ENCODE measurements around the gene NDUFS2.

NDUFS2 gene

DNA sequence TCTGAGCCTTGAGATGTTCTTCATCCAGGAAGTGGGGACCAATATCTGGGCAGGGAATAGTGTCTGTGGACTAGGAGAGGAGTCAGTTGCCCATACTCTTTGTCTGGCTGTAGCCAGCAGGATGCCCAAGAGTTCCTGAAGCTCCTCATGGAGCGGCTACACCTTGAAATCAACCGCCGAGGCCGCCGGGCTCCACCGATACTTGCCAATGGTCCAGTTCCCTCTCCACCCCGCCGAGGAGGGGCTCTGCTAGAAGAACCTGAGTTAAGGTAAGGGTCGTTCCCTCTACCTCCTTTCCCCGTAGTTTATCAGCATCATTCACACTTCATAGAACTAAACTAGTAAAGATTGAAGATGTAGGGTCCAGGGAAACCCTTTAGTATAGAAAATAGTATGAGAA, 39.4 kb upstream of the NDUFS2 start:
- H3K4me3 ChIP-seq (ENCODE audit: low read depth, low read length) = no peak overlapping the region
- no peak for DNase-seq (ENCODE audit: low read depth, low spot score)
- CTCF ChIA-PET = interaction anchor here (0.6 to 1.3 kb wide), 2 partner anchors 9 to 172 kb away, joined by 3 read pairs; no protein-coding TSS in a partner anchor
- TF ChIP-seq, protein P1, sequence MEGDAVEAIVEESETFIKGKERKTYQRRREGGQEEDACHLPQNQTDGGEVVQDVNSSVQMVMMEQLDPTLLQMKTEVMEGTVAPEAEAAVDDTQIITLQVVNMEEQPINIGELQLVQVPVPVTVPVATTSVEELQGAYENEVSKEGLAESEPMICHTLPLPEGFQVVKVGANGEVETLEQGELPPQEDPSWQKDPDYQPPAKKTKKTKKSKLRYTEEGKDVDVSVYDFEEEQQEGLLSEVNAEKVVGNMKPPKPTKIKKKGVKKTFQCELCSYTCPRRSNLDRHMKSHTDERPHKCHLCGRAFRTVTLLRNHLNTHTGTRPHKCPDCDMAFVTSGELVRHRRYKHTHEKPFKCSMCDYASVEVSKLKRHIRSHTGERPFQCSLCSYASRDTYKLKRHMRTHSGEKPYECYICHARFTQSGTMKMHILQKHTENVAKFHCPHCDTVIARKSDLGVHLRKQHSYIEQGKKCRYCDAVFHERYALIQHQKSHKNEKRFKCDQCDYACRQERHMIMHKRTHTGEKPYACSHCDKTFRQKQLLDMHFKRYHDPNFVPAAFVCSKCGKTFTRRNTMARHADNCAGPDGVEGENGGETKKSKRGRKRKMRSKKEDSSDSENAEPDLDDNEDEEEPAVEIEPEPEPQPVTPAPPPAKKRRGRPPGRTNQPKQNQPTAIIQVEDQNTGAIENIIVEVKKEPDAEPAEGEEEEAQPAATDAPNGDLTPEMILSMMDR (IDR thresholded peaks at IDR 0.05; ENCODE audit: insufficient read depth, low read length, missing control alignments) = no peak
- POLR2A ChIA-PET = no interaction called here

DNA sequence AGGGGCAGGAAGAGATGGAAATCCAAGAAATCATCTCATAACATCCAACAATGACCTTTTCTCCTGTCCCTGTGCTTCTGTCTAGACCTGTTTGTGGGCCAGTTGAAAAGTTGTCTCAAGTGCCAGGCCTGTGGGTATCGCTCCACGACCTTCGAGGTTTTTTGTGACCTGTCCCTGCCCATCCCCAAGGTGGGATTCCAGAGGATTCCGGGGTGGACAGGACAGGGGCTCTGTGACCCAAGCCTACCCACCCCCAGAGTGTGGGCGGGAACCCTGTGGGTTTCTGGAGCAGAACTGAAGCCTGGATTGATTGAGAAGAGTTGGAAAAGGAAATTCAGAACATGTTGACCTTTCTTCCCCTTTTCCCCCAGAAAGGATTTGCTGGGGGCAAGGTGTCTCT, 38.4 kb upstream of the NDUFS2 start:
- ChIA-PET CTCF (interaction anchor here (2.4 to 3.2 kb wide), 2 partner anchors 27 to 28 kb away, joined by 7 to 12 read pairs; no protein-coding TSS in a partner anchor), POLR2A (no interaction called here)
- TF ChIP-seq, protein P1 (IDR thresholded peaks at IDR 0.05; ENCODE audit: insufficient read depth, low read length, missing control alignments) = no peak
- no peak for DNase-seq (ENCODE audit: low read depth, low spot score)
- H3K4me3 ChIP-seq (ENCODE audit: low read depth, low read length) = no peak overlapping the region

DNA sequence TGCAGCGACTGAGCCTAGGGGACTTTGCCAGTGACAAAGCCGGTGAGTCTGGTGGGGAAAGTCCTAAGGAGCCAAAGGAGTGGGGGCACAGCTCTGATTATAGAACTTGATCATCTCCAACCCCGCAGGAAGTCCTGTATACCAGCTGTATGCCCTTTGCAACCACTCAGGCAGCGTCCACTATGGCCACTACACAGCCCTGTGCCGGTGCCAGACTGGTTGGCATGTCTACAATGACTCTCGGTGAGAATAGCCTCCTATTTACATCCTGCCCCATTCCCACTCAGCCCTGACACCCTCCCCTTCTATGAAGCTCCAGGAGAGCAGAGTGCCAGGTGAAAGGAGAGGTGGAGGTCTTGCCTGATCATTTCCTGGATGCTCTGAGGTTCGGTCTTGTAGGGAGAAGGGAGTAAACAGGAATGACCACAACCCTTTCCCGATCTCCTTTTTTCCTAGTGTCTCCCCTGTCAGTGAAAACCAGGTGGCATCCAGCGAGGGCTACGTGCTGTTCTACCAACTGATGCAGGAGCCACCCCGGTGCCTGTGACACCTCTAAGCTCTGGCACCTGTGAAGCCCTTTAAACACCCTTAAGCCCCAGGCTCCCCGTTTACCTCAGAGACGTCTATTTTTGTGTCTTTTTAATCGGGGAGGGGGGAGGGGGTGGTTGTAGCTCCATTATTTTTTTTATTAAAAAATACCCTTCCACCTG, 37.1 kb upstream of the NDUFS2 start:
- TF ChIP-seq, protein P1 (IDR thresholded peaks at IDR 0.05; ENCODE audit: insufficient read depth, low read length, missing control alignments) = no peak
- DNase-seq (ENCODE audit: low read depth, low spot score) = no peak
- peak overlapping the region; percentile 93 for H3K4me3 ChIP-seq (ENCODE audit: low read depth, low read length)
- ChIA-PET POLR2A (interaction anchor here (0.9 to 2.1 kb wide), 4 partner anchors 12 to 32 kb away, joined by 3 to 10 read pairs (median 6); partner anchors contain the start of genes B4GALT3, DEDD and UFC1), CTCF (interaction anchor here (0.7 to 3.2 kb wide), 15 partner anchors 8 to 217 kb away, joined by 3 to 24 read pairs (median 7); partner anchors contain the start of genes B4GALT3, NDUFS2, TOMM40L and UFC1)

DNA sequence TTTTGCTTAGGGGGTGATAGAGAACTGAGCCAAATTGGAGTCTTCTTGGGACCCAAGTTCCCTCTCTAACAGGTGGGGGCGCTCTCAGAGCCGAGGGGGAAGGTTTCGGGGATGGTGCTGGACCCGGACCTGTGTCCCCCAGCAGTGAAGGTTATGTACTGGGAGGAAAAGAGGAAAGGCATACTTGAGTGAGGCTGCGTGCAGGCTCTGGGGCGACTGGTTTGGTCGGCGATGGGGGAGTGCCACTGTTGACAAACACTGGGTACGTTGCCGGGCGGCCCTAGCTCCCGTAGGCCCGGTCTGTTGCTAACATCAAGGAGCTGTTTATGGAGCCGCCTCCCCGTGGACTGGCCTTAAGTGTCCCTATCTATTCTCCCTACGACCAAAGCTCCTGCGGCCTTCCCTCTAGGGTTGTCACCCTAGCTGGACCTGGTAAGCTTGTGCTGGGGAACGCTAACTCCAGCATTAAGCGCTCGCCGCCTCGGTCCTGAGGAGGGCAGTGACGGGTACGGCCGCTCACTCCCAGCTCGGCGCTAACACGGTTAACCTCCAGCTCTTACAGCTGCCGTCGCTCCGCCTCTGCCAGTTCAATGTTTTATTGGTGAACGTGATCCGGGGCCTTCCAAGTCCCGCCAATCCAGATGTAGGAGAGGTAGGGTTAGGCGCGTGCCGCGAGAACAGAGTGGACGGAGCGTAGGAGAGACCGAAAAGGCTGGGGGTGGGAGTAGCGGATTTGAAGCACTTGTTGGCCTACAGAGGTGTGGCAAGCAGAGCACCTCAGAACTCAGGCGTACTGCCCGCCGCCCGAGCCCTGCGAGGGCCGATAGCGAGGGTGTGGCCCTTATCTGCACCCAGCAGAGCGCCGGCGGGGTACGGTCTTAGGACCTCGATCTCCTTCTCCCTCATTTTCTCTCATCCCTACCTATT, 36.2 kb upstream of the NDUFS2 start, which contains the start of gene PPOX:
TSS of gene PPOX (plus strand) at position 685 of the 927 bp plus-strand sequence. CDS start 422 bp downstream, outside the sequence.
- ChIA-PET CTCF (interaction anchor here (0.7 to 3.2 kb wide), 18 partner anchors 9 to 216 kb away, joined by 3 to 24 read pairs (median 4); partner anchors contain the start of genes B4GALT3, NDUFS2, TOMM40L and UFC1), POLR2A (interaction anchor here (0.8 to 2.1 kb wide), 6 partner anchors 8 to 33 kb away, joined by 3 to 10 read pairs (median 4); partner anchors contain the start of genes B4GALT3, DEDD and UFC1)
- peak within 1 kb of the TSS; percentile 93 for H3K4me3 ChIP-seq (ENCODE audit: low read depth, low read length)
- TF ChIP-seq, protein P1 (IDR thresholded peaks at IDR 0.05; ENCODE audit: insufficient read depth, low read length, missing control alignments) = peak; percentile 52
- DNase-seq (ENCODE audit: low read depth, low spot score) = peak; percentile 91

DNA sequence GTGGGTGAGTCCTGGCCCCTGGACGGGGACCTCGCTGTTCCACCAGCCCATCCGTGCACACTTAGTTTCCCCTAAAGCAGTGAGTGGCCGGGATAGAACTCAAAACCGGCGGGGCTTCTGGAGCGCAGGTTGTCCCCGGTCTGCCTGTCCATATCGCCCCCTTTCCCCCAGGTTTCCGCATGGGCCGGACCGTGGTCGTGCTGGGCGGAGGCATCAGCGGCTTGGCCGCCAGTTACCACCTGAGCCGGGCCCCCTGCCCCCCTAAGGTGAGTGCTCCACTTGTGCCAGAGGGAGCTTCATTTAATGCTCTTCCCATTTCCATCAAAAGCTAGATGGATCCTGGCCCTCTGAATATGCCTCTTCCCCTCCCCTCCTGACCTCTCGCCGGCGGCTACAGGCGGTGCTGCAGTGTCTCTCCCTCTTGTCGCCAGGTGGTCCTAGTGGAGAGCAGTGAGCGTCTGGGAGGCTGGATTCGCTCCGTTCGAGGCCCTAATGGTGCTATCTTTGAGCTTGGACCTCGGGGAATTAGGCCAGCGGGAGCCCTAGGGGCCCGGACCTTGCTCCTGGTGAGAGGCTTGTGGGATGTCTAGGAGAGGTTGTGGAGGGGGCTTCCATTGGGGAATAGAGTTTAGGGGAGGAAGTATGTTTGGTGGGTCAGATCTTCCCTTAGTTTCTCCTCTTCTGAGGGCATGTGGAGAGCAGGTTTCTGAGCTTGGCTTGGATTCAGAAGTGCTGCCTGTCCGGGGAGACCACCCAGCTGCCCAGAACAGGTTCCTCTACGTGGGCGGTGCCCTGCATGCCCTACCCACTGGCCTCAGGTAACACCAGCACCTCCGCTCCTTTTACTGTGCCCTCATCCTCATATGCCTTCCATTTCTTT, 35.3 kb upstream of the NDUFS2 start:
- no peak for DNase-seq (ENCODE audit: low read depth, low spot score)
- peak overlapping the region; percentile 93 for H3K4me3 ChIP-seq (ENCODE audit: low read depth, low read length)
- CTCF ChIA-PET = interaction anchor here (0.8 to 3.2 kb wide), 13 partner anchors 9 to 215 kb away, joined by 3 to 24 read pairs (median 5); partner anchors contain the start of genes B4GALT3, NDUFS2, TOMM40L and UFC1
- TF ChIP-seq, protein P1 (IDR thresholded peaks at IDR 0.05; ENCODE audit: insufficient read depth, low read length, missing control alignments) = no peak
- POLR2A ChIA-PET = interaction anchor here (0.6 to 2.1 kb wide), 5 partner anchors 9 to 153 kb away, joined by 3 to 10 read pairs (median 3); partner anchors contain the start of genes B4GALT3 and NDUFS2
